ENCODE data around the gene RNASEL.

Gene RNASEL

DNA sequence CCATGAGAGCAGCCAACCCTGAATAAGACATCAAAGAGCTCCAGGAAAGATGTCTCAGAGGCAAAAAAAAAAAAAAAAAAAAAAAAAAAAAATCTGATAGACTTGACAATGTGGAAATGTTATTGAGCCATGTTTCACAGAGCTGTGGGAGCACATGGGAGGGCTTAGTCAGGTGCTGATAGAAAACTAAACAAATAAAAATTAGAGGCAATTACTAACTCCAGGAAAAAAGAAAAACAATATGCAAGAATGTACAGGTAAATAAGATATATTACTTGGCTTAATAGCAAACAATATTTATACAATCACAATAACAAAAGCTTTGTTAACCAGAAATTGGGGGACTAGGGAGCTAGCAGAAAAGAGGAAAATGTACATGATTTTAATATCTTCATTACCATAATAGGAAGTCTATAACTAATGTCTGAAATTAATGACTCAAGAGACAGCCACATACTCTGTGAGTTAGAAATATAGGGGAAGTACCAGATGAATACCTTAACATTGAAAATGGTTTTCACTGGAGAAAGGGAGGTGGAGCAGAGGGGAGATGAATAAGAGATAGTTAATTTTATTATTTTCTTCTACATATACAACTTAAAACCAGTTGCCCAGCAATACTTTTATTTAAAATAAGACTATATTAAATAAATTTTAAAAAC lies 32.0 kb upstream of the RNASEL start:
- DNase-seq: no peak

GRCh38 chr1:182617734-182618351 lies 28.8 kb upstream of the RNASEL start:
- DNase-seq: peak; percentile 53 to 77

- DNase-seq: no peak
These were observed 28.0 kb upstream of the RNASEL start for GRCh38 chr1:182617014-182617429.

- DNase-seq: peak; percentile 90 to 91
These were observed 27.3 kb upstream of the RNASEL start for GRCh38 chr1:182616130-182617013.

- DNase-seq: peak; percentile 63 to 89
These were observed 26.5 kb upstream of the RNASEL start for GRCh38 chr1:182615468-182616129.

- peak in 1 of 2 experiments; percentile 78 for DNase-seq
These were observed 25.9 kb upstream of the RNASEL start for GRCh38 chr1:182614796-182615454.

DNA sequence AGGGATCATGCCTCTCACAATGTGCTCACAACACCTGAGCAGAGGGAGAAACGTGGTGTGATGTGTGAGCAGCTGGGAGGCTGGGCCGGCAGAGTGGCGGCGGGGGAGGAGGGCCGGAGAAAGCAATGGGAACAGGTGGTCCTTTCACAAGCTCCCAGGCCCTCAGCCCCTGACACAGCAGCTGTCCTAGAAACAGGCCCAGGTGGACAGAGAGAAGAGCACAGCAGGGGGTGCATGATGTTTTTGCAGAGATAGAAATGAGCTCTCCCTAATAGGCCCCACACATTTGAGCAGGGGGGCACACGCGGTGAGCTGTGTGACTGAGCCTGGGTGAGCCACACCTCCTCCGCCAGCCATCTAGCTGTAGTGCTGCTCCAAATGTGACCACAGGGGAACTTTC lies 22.7 kb upstream of the RNASEL start:
- DNase-seq: peak; percentile 98 to 99

DNA sequence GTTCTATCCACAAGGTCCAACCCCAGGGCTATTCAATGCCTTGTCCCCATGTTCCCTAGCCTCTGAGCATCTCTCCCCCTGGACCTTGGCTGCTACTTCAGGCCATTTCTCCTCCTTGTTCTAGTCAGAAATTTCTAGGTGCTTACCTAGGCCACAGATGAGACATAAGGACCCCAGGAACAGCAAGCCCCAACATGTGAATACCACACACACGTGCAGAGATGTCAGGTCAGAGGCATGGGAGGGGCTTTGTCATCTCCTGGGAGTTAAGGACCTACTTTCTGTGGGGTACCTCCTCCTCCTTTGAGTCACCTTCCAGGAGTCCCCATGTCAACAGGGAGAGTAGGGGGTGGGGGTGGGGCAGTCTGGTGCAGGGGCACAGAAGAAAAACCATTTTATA lies 22.3 kb upstream of the RNASEL start:
- DNase-seq: peak in 1 of 2 experiments; percentile 69

- peak; percentile 72 to 91 for DNase-seq
These were observed 21.6 kb upstream of the RNASEL start for GRCh38 chr1:182610606-182611194.

DNA sequence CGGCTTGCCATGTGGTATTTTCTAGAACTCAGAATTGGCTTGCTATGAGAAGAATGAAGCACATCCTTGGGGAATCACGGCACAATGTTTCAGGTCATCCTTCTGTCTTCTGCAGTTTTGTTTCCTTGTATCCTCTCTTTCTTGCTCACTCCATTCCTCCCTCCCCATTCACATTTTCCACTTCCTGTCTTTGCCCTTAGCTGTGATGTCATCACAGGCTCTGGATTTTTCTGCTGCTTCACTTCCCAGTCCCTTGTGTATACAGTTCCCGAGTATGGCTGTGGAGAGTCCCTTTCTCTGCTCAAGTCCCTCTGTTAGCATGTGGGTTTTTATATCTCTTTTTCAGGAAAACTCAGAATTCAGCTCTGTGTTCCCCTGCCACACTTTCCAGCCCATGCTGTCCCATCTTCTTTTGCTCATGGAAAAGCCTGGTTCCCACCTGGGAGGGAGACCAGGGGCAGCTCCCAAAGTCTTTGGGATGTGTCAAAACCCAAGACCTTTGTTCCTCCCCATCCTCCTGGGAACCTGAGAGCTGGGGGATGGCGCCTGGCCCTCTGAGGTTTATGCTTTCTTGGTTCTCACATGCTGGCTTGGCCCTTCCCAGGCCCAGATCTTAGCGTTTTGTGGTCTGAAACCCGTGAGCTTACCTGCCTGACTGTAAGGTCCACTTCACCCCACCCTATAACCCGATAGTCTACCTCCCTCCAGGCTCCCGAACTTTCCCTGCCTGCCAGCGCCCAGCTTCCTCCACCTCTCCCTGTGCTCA lies 20.0 kb upstream of the RNASEL start:
- DNase-seq: no peak

- no peak for DNase-seq
These were observed 19.2 kb upstream of the RNASEL start for GRCh38 chr1:182608236-182608635.

- no peak for DNase-seq
These were observed 18.5 kb upstream of the RNASEL start for GRCh38 chr1:182607566-182607965.

GRCh38 chr1:182604175-182605164 lies 15.4 kb upstream of the RNASEL start, which contains the start of gene RGS16:
Gene RGS16 (minus strand): TSS chr1:182604389. CDS start chr1:182604259, 130 bp downstream.
- DNase-seq: peak; percentile 91 to 93

GRCh38 chr1:182603646-182604174 lies 14.7 kb upstream of the RNASEL start:
- no peak for DNase-seq

DNA sequence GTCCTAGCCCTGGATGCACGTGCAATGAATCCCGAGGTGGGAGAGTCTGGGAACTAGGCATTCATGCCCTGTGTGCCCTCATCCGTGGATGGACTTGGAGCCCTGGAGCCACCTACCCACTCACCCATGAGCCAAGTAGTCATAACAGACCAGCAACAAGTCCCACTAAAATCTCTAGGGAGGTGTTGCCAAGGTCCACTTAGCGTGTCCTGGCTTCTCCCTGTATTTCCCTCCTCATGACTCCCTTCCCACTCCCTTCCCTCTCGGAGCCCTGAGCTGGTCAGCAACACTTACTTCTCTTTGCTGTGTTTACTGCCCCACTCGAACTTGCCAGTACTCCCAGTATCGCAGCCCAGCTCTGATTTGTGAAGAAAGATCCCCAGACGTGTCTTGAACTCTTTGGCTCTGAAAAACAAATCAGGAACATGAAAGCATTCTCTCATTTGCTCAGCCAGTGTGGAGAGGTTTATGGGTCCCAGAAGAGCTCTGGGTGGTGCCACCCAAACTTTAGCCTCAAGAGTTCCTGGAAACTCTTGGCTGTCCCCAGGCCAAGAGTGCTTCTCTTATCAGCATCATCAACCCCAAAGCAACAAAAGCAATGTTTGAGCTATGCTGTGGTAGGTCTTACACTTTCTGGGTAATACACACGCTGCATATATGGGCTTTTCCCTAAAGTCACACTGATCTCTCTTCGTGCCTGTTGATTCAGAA lies 14.0 kb upstream of the RNASEL start:
- peak in 1 of 2 experiments; percentile 30 for DNase-seq

DNA sequence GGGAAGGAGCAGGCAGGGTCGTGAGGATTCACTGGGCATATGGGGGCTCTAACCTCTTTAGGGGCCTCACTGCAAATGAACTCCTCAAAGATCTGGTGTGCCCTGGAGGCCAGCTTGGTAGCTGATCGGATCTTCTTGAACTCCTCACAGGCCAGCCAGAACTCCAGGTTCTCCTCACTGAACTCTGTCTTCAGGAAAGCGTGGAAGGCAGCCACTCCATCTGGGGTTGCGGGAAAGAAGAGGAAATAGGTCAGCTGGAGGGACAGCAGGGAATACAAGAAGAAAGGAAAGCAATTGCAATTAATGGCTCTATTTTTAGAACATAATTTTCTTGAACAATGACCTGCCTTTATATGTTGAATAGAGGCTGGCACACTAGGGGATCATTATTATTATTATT lies 12.9 kb upstream of the RNASEL start:
- peak in 1 of 2 experiments; percentile 33 for DNase-seq

DNA sequence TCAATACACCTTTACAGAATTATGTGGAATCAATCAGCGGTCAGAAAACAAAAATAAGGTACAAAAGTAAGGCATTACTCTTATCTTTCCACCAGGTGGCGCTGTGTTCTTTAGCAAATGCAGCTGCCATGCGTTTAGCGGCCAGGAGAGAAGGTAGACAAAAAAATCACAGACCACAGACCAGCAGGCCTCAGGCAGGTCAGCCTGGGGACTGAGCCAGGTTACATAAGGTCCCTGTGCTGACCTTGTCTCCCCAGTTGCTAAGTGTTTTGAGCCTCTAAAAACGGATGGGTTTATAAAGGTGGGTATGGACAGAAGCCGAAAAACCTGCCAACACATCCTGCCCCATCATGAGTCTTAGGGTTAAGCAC lies 12.3 kb upstream of the RNASEL start:
- DNase-seq: peak; percentile 36 to 77

GRCh38 chr1:182600745-182601415 lies 11.8 kb upstream of the RNASEL start:
- no peak for DNase-seq
